MCF 10A (cell line): ENCODE measurements around the gene PRLH. TPM values are rescaled to one million over a fixed set of nuclear protein-coding genes. Genes with fewer than 3 reads are reported as not detected.

Experiments used
- BruUV-seq: library from RNA; stranded (reverse); fragments of 400-500 nt; replicated peaks from 2 replicates; lab custom pipeline; 2021; lab: Mats Ljungman, UMichigan
- CTCF ChIA-PET: fragments of 300-600 bp; sonication (Branson Sonifier 250); formaldehyde crosslinking; extraction: SDS; loops from one replicate; lab custom pipeline; 2021; ENCODE audit warnings: antibody characterized with exemption, inconsistent platforms; lab: Yijun Ruan, JAX
- POLR2A ChIA-PET: fragments of 300-600, 350-650 bp; sonication (Branson Sonifier 250); formaldehyde crosslinking; extraction: SDS; loops from one replicate; lab custom pipeline; 2020; ENCODE audit warnings: antibody characterized with exemption, inconsistent platforms; lab: Yijun Ruan, JAX
- DNase-seq: peaks from one replicate; pipeline ENCODE4 v3.0.0-alpha.2; 2018; ENCODE audit not compliant: unreplicated experiment
- H3K27ac Mint-ChIP-seq: one replicate; pipeline ENCODE4 v1.8.0; 2022; ENCODE audit warnings: mild to moderate bottlenecking, low read depth, mixed read lengths; ENCODE audit not compliant: unreplicated experiment
- H3K27me3 Mint-ChIP-seq: one replicate; pipeline ENCODE4 v1.8.0; 2022; ENCODE audit warnings: mixed read lengths; ENCODE audit not compliant: insufficient read depth, unreplicated experiment
- H3K36me3 Mint-ChIP-seq: one replicate; pipeline ENCODE4 v1.8.0; 2022; ENCODE audit warnings: mild to moderate bottlenecking, moderate library complexity, mixed read lengths; ENCODE audit not compliant: insufficient read depth, unreplicated experiment
- H3K4me1 Mint-ChIP-seq: one replicate; pipeline ENCODE4 v1.8.0; 2022; ENCODE audit warnings: mixed read lengths; ENCODE audit not compliant: insufficient read depth, unreplicated experiment
- H3K4me3 Mint-ChIP-seq: one replicate; pipeline ENCODE4 v1.8.0; 2022; ENCODE audit warnings: mild to moderate bottlenecking, moderate library complexity, mixed read lengths; ENCODE audit not compliant: unreplicated experiment
- H3K9me3 Mint-ChIP-seq: one replicate; pipeline ENCODE4 v1.8.0; 2022; ENCODE audit warnings: mixed read lengths; ENCODE audit not compliant: unreplicated experiment
- CTCF ChIP-seq: fragments of 200-600 bp; IDR thresholded peaks from one replicate; pipeline ENCODE4 v1.8.0; 2022; ENCODE audit warnings: antibody characterized with exemption, mild to moderate bottlenecking; ENCODE audit not compliant: unreplicated experiment
- intact Hi-C: fragments of 100-400 bp; cut with micrococcal nuclease; formaldehyde crosslinking; loops from 2 replicates; pipeline ENCODE4 v1.14.1; 2022
- total RNA-seq: library from RNA; stranded (reverse); gene quantifications from 2 replicates; pipeline ENCODE4 v1.2.3, GENCODE V29; 2022

Gene PRLH
- total RNA-seq, 1 experiment from 2014 or later: not detected

- TF ChIP-seq CTCF: no peak
- ChIA-PET CTCF (no interaction called here), POLR2A (no interaction called here)
- Mint-ChIP-seq H3K27me3 (peaks cover 11% of the 10 kb centered on the region), H3K4me1 (peaks cover 6% of the 10 kb centered on the region), H3K36me3 (no peaks in the 10 kb centered on the region), H3K4me3 (no peak overlapping the region), H3K27ac (no peak overlapping the region), H3K9me3 (no peaks in the 10 kb centered on the region)
- intact Hi-C loops: no loop called here
- BruUV-seq: no TSS peak
- no peak for DNase-seq
Measured at GRCh38 chr2:237564526-237565131, 1.7 kb upstream of the PRLH start.

GRCh38 chr2:237565974-237566373 lies 400 bp upstream of the PRLH start:
- Mint-ChIP-seq H3K9me3 (no peaks in the 10 kb centered on the region), H3K36me3 (no peaks in the 10 kb centered on the region), H3K4me1 (no peaks in the 10 kb centered on the region), H3K27me3 (peaks cover 11% of the 10 kb centered on the region), H3K4me3 (no peak overlapping the region), H3K27ac (no peak overlapping the region)
- no TSS peak for BruUV-seq
- CTCF ChIA-PET: interaction anchor here (0.6 to 1.2 kb wide), 2 partner anchors 53 to 503 kb away, joined by 3 to 5 read pairs; no protein-coding TSS in a partner anchor
- TF ChIP-seq CTCF: no peak
- POLR2A ChIA-PET: no interaction called here
- intact Hi-C loops: no loop called here
- no peak for DNase-seq

GRCh38 chr2:237567276-237568029 lies 1.1 kb downstream of the PRLH start:
- intact Hi-C loops: no loop called here
- no peak for TF ChIP-seq CTCF
- DNase-seq: no peak
- H3K27ac Mint-ChIP-seq: no peak overlapping the region
- ChIA-PET POLR2A (no interaction called here), CTCF (interaction anchor here (0.6 to 1.7 kb wide), 5 partner anchors 8 to 124 kb away, joined by 3 to 10 read pairs (median 3); no protein-coding TSS in a partner anchor)
- BruUV-seq: no TSS peak
- no peak overlapping the region for H3K4me3 Mint-ChIP-seq
- peaks cover 9% of the 10 kb centered on the region for H3K4me1 Mint-ChIP-seq
- H3K27me3 Mint-ChIP-seq: peaks cover 11% of the 10 kb centered on the region
- H3K9me3 Mint-ChIP-seq: no peaks in the 10 kb centered on the region
- no peaks in the 10 kb centered on the region for H3K36me3 Mint-ChIP-seq

- ChIA-PET CTCF (interaction anchor here (0.6 to 1.7 kb wide), 4 partner anchors 8 to 124 kb away, joined by 3 to 10 read pairs (median 3); no protein-coding TSS in a partner anchor), POLR2A (no interaction called here)
- no peak overlapping the region for H3K27ac Mint-ChIP-seq
- no peak for TF ChIP-seq CTCF
- H3K27me3 Mint-ChIP-seq: peaks cover 4% of the 10 kb centered on the region
- peaks cover 11% of the 10 kb centered on the region for H3K4me1 Mint-ChIP-seq
- no peaks in the 10 kb centered on the region for H3K9me3 Mint-ChIP-seq
- intact Hi-C loops: no loop called here
- BruUV-seq: no TSS peak
- H3K4me3 Mint-ChIP-seq: no peak overlapping the region
- no peaks in the 10 kb centered on the region for H3K36me3 Mint-ChIP-seq
- no peak for DNase-seq
Measured at GRCh38 chr2:237568121-237568660, 1.8 kb downstream of the PRLH start.
